GM23248 (cell line): ENCODE measurements around the gene TFEB. TPM values are rescaled to one million over a fixed set of nuclear protein-coding genes. Genes with fewer than 3 reads are reported as not detected.

ENCODE experiments used
- DNase-seq: peaks from one replicate; pipeline ENCODE4 v3.0.0-alpha.2; 2015
- H2AFZ ChIP-seq: fragments of 200-600 bp; sonication (generic); 2 replicates; pipeline ENCODE4 v1.6.1; 2016; ENCODE audit warnings: antibody characterized with exemption
- H3F3A ChIP-seq: fragments of 200-600 bp; sonication (generic); 2 replicates; pipeline ENCODE4 v1.6.1; 2016; ENCODE audit warnings: mild to moderate bottlenecking, antibody characterized with exemption, mixed run types; ENCODE audit not compliant: insufficient read depth
- H3K27ac ChIP-seq: fragments of 200-600 bp; sonication (generic); 2 replicates; pipeline ENCODE4 v1.5.1; 2016; ENCODE audit warnings: mild to moderate bottlenecking
- H3K27me3 ChIP-seq: fragments of 200-600 bp; sonication (generic); replicated peaks from 2 replicates; pipeline ENCODE4 v1.6.1; 2016; ENCODE audit warnings: mild to moderate bottlenecking; ENCODE audit not compliant: insufficient read depth
- H3K36me3 ChIP-seq: fragments of 200-600 bp; sonication (generic); 2 replicates; pipeline ENCODE4 v1.6.1; 2016; ENCODE audit warnings: low read depth, mild to moderate bottlenecking
- H3K4me1 ChIP-seq: fragments of 200-600 bp; sonication (generic); 2 replicates; pipeline ENCODE4 v1.6.1; 2016; ENCODE audit warnings: mild to moderate bottlenecking; ENCODE audit not compliant: insufficient read depth
- H3K4me2 ChIP-seq: fragments of 200-600 bp; sonication (generic); one replicate; pipeline ENCODE4 v1.6.1; 2016; ENCODE audit warnings: mild to moderate bottlenecking; ENCODE audit not compliant: unreplicated experiment
- H3K4me3 ChIP-seq: fragments of 200-600 bp; sonication (generic); 2 replicates; pipeline ENCODE4 v1.5.1; 2016; ENCODE audit warnings: mild to moderate bottlenecking
- H3K79me2 ChIP-seq: fragments of 200-600 bp; sonication (generic); 2 replicates; pipeline ENCODE4 v1.6.1; 2016; ENCODE audit warnings: mild to moderate bottlenecking; ENCODE audit not compliant: insufficient read depth
- H3K9ac ChIP-seq: fragments of 200-600 bp; sonication (generic); 2 replicates; pipeline ENCODE4 v1.6.1; 2016; ENCODE audit warnings: mild to moderate bottlenecking
- H3K9me2 ChIP-seq: fragments of 200-600 bp; sonication (generic); 2 replicates; pipeline ENCODE4 v1.6.1; 2016; ENCODE audit warnings: mixed run types, mild to moderate bottlenecking, moderate library complexity; ENCODE audit not compliant: insufficient read depth
- H3K9me3 ChIP-seq: fragments of 200-600 bp; sonication (generic); one replicate; pipeline ENCODE4 v1.6.1; 2017; ENCODE audit warnings: low read depth
- H4K20me1 ChIP-seq: fragments of 200-600 bp; sonication (generic); 2 replicates; pipeline ENCODE4 v1.6.0; 2016; ENCODE audit not compliant: insufficient read depth
- EZH2 ChIP-seq: fragments of 200-600 bp; sonication (generic); IDR thresholded peaks from 2 replicates; pipeline ENCODE4 v1.6.1; 2018; ENCODE audit warnings: antibody characterized with exemption, mild to moderate bottlenecking; ENCODE audit not compliant: insufficient read depth, poor library complexity, severe bottlenecking
- EZH2phosphoT487 ChIP-seq: fragments of 200-600 bp; sonication (generic); IDR thresholded peaks from 2 replicates; pipeline ENCODE4 v1.6.1; 2018; ENCODE audit warnings: antibody characterized with exemption, moderate library complexity, mild to moderate bottlenecking, low read depth; ENCODE audit not compliant: insufficient read depth
- WGBS, 2 experiments: methylation state at CpG; one replicate each; pipeline ENCODE4 v1.1.6; 2015 to 2017; ENCODE audit warnings: low lambda C conversion rate in 2 of 2, low coverage in 1 of 2; ENCODE audit errors: missing lambda C conversion rate in 2 of 2; 5-methylcytosine and 5-hydroxymethylcytosine counted together
- in situ Hi-C: fragments of 300-500 bp; cut with MboI; formaldehyde crosslinking; loops from 2 replicates; pipeline ENCODE4 v1.15.0; 2020
- polyA plus RNA-seq: library from polyadenylated mRNA; unstranded; fragments of >200 nt; fragmentation: Nextera tagmentation; extraction: Ambion mirVana; gene quantifications from 2 replicates; pipeline ENCODE4 v1.2.1, GENCODE V29; 2016
- total RNA-seq: library from RNA; depleted of rRNA; stranded (reverse); fragments of >200 nt; shearing (Covaris generic); gene quantifications from 2 replicates; pipeline ENCODE4 v1.2.3, GENCODE V29; 2014

Gene TFEB
- total and polyA plus RNA-seq, 2 experiments from 2014 or later = 5.5 to 5.7 TPM

DNA sequence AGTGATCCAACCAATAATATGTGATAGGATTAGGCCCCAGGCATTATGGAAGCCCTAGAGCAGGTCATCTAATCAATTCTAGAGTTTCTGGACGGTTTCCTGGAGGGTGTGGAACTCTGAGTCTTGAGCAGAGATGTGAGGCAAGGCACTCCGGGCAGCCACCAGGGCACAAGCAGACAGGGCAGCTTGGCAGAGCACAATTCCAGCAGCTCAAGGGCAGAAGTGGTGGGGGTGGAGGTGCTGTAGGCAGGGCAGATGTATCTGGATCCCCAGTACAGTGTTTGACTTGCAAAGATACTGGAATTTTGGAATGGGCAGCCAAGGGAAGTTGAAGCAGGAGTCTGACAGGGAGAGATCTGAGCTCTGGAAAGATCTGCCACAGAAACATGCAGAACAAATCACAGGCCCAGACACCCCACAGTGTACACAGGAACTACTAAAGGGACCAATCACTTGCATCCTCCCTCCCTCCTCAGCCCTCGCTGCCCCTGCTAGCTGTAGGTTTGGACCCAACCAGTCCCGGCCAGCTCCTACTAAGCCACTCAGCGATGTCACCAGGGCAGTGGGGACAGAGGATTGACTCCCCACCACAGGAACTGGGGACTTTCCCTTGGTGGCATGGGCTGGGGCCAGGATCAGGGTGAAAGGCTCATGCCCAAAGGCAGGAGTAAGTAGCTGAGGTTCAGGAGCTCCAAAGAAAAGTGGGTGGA lies 47.0 kb downstream of the TFEB start:
- TF ChIP-seq EZH2 (no peak), EZH2phosphoT487 (no peak)
- no peak overlapping the region for H3K27ac ChIP-seq
- in situ Hi-C loops = no loop called here
- H3K4me3 ChIP-seq = no peak overlapping the region
- no peaks in the 10 kb centered on the region for H3F3A ChIP-seq
- no peaks in the 10 kb centered on the region for H3K27me3 ChIP-seq
- no peak overlapping the region for H3K9ac ChIP-seq
- no peaks in the 10 kb centered on the region for H3K79me2 ChIP-seq
- peaks cover 8% of the 10 kb centered on the region for H3K4me1 ChIP-seq
- DNase-seq = no peak
- H3K9me2 ChIP-seq = no peaks in the 10 kb centered on the region
- no peaks in the 10 kb centered on the region for H3K36me3 ChIP-seq
- H4K20me1 ChIP-seq = no peaks in the 10 kb centered on the region
- no peaks in the 10 kb centered on the region for H3K9me3 ChIP-seq
- H3K4me2 ChIP-seq = no peak overlapping the region
- H2AFZ ChIP-seq = no peak overlapping the region
- WGBS, 2 experiments = 84 to 90% methylated on average over 5 of the region's 5 CpGs

DNA sequence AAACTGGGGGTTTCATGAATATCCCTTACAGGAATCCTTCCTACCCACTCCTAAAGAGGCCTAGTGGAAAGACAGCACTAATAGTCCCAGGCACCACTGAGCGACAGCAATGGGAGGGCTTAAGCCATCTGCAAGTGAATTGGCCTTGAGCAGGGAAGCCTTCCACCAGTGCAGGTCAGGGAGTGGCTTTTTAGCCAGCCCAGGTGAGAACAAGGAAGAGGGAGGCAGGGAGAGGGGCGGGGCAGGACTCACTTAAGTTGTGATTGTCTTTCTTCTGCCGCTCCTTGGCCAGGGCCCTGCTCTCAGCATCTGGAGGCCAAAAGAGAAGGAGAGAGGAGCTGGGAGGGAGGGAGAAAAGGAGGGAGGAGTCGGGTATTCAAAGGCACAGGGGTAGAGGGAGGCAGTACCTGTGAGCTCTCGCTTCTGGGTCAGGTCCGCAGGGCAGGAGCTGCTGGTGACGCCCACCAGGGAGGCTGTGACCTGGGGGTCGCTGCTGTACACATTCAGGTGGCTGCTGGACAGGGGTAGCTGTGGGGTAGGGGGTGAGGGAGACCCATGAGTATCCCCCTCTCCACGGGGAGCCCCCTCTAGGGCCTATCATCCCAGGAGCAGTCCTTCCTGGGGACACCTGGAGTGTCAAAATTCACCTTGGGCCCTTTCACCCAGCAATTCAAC lies 47.8 kb downstream of the TFEB start:
- 80 to 87% methylated on average over 9 of the region's 9 CpGs for WGBS, 2 experiments
- H3K9me3 ChIP-seq = no peaks in the 10 kb centered on the region
- no peak overlapping the region for H3K9ac ChIP-seq
- no peak overlapping the region for H3K27ac ChIP-seq
- no peak overlapping the region for H3K4me3 ChIP-seq
- H3K9me2 ChIP-seq = no peaks in the 10 kb centered on the region
- H3K4me2 ChIP-seq = no peak overlapping the region
- H3F3A ChIP-seq = no peaks in the 10 kb centered on the region
- in situ Hi-C loops = no loop called here
- no peaks in the 10 kb centered on the region for H4K20me1 ChIP-seq
- TF ChIP-seq EZH2 = no peak
- TF ChIP-seq EZH2phosphoT487 = no peak
- peaks cover 8% of the 10 kb centered on the region for H3K4me1 ChIP-seq
- no peak overlapping the region for H2AFZ ChIP-seq
- DNase-seq = no peak
- no peaks in the 10 kb centered on the region for H3K79me2 ChIP-seq
- H3K36me3 ChIP-seq = no peaks in the 10 kb centered on the region
- no peaks in the 10 kb centered on the region for H3K27me3 ChIP-seq

DNA sequence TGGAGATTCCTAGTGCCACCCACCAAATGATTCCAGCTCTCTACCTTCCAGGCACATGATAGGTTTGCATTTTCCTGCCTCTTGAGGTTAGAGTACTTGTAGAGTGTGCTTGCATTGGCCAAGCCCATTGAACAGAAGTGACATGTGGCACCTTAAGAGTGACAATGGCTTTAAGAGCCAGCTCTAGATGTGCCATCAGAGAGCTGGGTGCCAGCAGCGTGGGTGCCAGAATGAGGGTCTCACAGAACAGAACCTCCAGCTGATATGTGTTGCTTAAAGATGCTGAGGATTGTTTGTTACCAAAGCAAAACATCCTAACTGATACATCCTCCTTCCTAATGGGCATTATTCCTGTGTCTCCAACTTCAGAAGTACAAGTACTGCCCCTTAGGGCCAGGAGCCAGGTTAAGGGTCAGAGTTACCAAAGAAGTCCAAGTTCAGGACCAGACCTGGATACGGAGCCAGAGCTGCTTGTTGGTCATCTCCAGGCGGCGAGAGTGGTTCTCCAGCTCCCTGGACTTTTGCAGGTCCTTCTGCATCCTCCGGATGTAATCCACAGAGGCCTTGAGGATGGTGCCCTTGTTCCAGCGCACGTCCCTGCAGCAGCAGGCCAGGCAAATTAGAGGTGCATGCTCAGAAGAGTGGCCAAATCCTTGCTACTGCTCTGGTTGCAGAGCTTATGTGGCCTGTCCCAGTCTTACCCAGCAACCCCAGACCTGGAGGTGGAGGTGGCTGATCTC lies 49.6 kb downstream of the TFEB start:
- in situ Hi-C loops = no loop called here
- H3K4me2 ChIP-seq = no peak overlapping the region

DNA sequence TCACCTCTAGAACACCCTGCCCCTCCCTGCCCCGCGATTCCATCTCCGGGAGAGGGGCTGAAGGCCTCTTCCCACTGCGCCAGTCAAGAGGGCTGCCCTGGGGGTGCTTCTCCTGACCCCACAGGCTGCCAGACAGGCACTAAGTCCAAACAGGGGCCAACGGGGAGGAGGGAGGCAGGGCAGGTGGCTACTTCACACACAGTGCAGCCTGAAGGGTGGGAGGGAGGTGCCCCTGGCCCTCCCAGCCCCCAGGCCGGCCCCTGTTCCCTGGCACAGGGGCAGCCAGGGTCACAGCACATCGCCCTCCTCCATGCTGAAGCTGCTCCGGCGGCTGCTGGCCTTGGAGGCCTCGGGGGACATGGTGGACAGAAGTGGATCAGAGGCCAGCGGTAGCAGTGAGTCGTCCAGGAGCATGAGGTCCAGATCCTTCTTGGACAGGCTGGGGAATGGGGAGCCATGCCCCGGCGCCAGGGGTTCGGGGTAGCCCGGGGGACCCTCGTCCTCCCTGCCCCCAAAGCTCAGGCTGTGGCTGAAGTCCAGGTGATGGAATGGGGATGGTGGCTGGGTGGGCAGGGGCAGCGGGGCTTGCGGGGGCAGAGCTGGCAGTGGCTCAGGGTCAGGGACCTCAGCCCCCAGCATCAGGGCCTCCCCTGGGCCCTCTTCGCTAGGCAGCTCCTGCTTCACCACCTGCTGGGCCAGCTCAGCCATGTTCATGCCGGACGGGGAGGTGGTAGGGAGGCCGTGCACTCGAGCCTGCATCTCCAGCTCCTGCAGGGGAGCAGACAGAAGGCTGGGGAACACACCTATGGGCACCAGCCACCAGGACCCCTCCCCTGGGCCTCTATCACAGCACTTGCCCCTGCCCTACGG lies 50.9 kb downstream of the TFEB start:
- Histone ChIP-seq H3K36me3 (no peaks in the 10 kb centered on the region), H3K27ac (no peak overlapping the region), H2AFZ (no peak overlapping the region), H3K9me3 (no peaks in the 10 kb centered on the region), H3K4me1 (peaks cover 6% of the 10 kb centered on the region), H3F3A (no peaks in the 10 kb centered on the region), H3K4me2 (no peak overlapping the region), H3K9ac (no peak overlapping the region), H3K9me2 (no peaks in the 10 kb centered on the region), H3K27me3 (no peaks in the 10 kb centered on the region), H4K20me1 (no peaks in the 10 kb centered on the region), H3K79me2 (no peaks in the 10 kb centered on the region), H3K4me3 (no peak overlapping the region)
- no peak for DNase-seq
- in situ Hi-C loops = no loop called here
- 77 to 82% methylated on average over 19 to 22 of the region's 25 CpGs for WGBS, 2 experiments
- no peak for TF ChIP-seq EZH2phosphoT487

More for the DNA sequence above, 49.6 kb downstream of the TFEB start:
- Histone ChIP-seq H3K9me2 (no peaks in the 10 kb centered on the region), H3K27me3 (no peaks in the 10 kb centered on the region), H2AFZ (no peak overlapping the region), H3K27ac (no peak overlapping the region), H3K36me3 (no peaks in the 10 kb centered on the region), H3K79me2 (no peaks in the 10 kb centered on the region), H3K4me1 (peaks cover 8% of the 10 kb centered on the region), H4K20me1 (no peaks in the 10 kb centered on the region), H3K9me3 (no peaks in the 10 kb centered on the region), H3K9ac (no peak overlapping the region), H3K4me3 (no peak overlapping the region), H3F3A (no peaks in the 10 kb centered on the region)
- DNase-seq = no peak
- TF ChIP-seq EZH2 = no peak
- no peak for TF ChIP-seq EZH2phosphoT487
- 88 to 90% methylated on average over 7 of the region's 7 CpGs for WGBS, 2 experiments
